GM12864 (cell line): ENCODE measurements around the gene RHBDD2.

Experiments used
- DNase-seq: peaks from one replicate; pipeline ENCODE4 v3.0.0-alpha.2; 2011; ENCODE audit warnings: low read depth
- H3K4me3 ChIP-seq: 2 replicates; pipeline ENCODE4 v1.5.1; 2011; ENCODE audit warnings: mild to moderate bottlenecking, low read depth, low read length, control low read depth
- CTCF ChIP-seq: IDR thresholded peaks from 2 replicates; pipeline ENCODE4 v1.5.1; 2011; ENCODE audit warnings: low read depth, mild to moderate bottlenecking, moderate library complexity, low read length, control low read depth, inconsistent platforms; ENCODE audit errors: missing control alignments

The RHBDD2 gene

GRCh38 chr7:75925717-75926435, 47.0 kb downstream of the RHBDD2 start:
- no peak for TF ChIP-seq CTCF
- no peak for DNase-seq
- no peak overlapping the region for H3K4me3 ChIP-seq

GRCh38 chr7:75928568-75928914, 49.7 kb downstream of the RHBDD2 start:
- TF ChIP-seq CTCF = no peak
- no peak for DNase-seq
- no peak overlapping the region for H3K4me3 ChIP-seq

- TF ChIP-seq CTCF = no peak
- DNase-seq = no peak
- H3K4me3 ChIP-seq = no peak overlapping the region
Observed at GRCh38 chr7:75931680-75932079, 52.8 kb downstream of the RHBDD2 start.

GRCh38 chr7:75937958-75938786, 59.3 kb downstream of the RHBDD2 start:
- no peak overlapping the region for H3K4me3 ChIP-seq
- no peak for DNase-seq
- TF ChIP-seq CTCF = no peak
